GM19351 (cell line): ENCODE data around the gene SLC16A7.
A peak's percentile ranks its signal among the peaks of the same experiment; 100 is the strongest.

Experiments
- ATAC-seq: cut with Tn5 transposase; IDR thresholded peaks from one replicate; pipeline ENCODE4 v1.9.1; 2021; ENCODE audit warnings: mild to moderate bottlenecking, moderate library complexity; ENCODE audit not compliant: unreplicated experiment

The SLC16A7 gene

DNA sequence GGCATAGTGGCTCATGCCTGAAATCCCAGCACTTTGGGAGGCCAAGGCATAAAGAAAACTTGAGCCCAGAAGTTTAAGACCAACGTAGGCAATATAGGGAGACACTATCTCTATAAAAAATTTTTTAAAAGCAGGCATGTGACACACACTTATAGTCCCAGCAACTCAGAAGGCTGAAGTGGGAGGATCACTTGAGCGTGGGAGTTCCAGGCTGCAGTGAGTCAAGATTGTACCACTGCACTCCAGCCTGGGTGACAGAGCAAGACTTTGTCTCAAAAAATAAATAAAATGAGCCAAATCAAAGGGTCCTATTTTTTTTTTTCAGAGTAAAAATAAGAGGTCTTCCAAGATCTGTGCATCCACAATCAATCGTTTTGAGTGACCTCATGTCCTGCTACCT is 237.6 kb downstream of the SLC16A7 start:
- no peak for ATAC-seq

- ATAC-seq = peak; percentile 57
These were observed 239.0 kb downstream of the SLC16A7 start for GRCh38 chr12:59834659-59835474.
